Memory B cell (primary cell): ENCODE results near the gene MSH6.

Experiments used
- ATAC-seq: fragments of 150-1000 bp; cut with Tn5 transposase; 2 replicates; pipeline ENCODE4 v1.10.0; 2021; ENCODE audit warnings: low read depth, mild to moderate bottlenecking, moderate library complexity
- DNase-seq, 2 donors: peaks; one replicate each; pipeline ENCODE4 v3.0.0; 2022; ENCODE audit warnings: low spot score in 2 of 2
- H3K27ac Mint-ChIP-seq: one replicate; pipeline ENCODE4 v1.8.0; 2022; ENCODE audit warnings: mild to moderate bottlenecking, moderate library complexity, mixed read lengths
- H3K27me3 Mint-ChIP-seq: one replicate; pipeline ENCODE4 v1.8.0; 2022; ENCODE audit warnings: mixed read lengths
- H3K36me3 Mint-ChIP-seq: one replicate; pipeline ENCODE4 v1.8.0; 2022; ENCODE audit warnings: mild to moderate bottlenecking, mixed read lengths
- H3K4me1 Mint-ChIP-seq: one replicate; pipeline ENCODE4 v1.8.0; 2022; ENCODE audit warnings: mixed read lengths
- H3K4me3 Mint-ChIP-seq: one replicate; pipeline ENCODE4 v1.8.0; 2022; ENCODE audit warnings: mild to moderate bottlenecking, moderate library complexity, mixed read lengths
- H3K9me3 Mint-ChIP-seq: one replicate; pipeline ENCODE4 v1.8.0; 2022; ENCODE audit warnings: mixed read lengths

Gene MSH6

GRCh38 chr2:47782671-47783485 lies at the start of gene MSH6:
TSS of gene MSH6 (plus strand) at chr2:47783145. CDS start at chr2:47783234, 89 bp downstream.
- Mint-ChIP-seq H3K4me1 (peaks cover 15% of the 10 kb centered on the region), H3K27ac (peak within 1 kb of the TSS; percentile 91), H3K27me3 (no peaks in the 10 kb centered on the region), H3K36me3 (no peaks in the 10 kb centered on the region), H3K9me3 (no peaks in the 10 kb centered on the region), H3K4me3 (peak within 1 kb of the TSS; percentile 99)
- ATAC-seq: peak; percentile 86
- peak; percentile 88 to 90 for DNase-seq

GRCh38 chr2:47735136-47735869 lies 47.6 kb upstream of the MSH6 start:
- Mint-ChIP-seq H3K9me3 (no peaks in the 10 kb centered on the region), H3K4me1 (peaks cover 13% of the 10 kb centered on the region), H3K27me3 (no peaks in the 10 kb centered on the region), H3K27ac (peak overlapping the region; percentile 63), H3K36me3 (no peaks in the 10 kb centered on the region), H3K4me3 (no peak overlapping the region)
- ATAC-seq (peak; percentile 71), DNase-seq (no peak)

- no peaks in the 10 kb centered on the region for H3K36me3 Mint-ChIP-seq
- peaks cover 13% of the 10 kb centered on the region for H3K4me1 Mint-ChIP-seq
- ATAC-seq: peak; percentile 84
- no peak for DNase-seq
- H3K9me3 Mint-ChIP-seq: no peaks in the 10 kb centered on the region
- H3K27me3 Mint-ChIP-seq: no peaks in the 10 kb centered on the region
- H3K27ac Mint-ChIP-seq: peak overlapping the region; percentile 63
- no peak overlapping the region for H3K4me3 Mint-ChIP-seq
Measured at GRCh38 chr2:47735912-47736311, 47.0 kb upstream of the MSH6 start.

GRCh38 chr2:47737191-47737975 lies 45.6 kb upstream of the MSH6 start:
- DNase-seq (no peak), ATAC-seq (no peak)
- H3K27me3 Mint-ChIP-seq: no peaks in the 10 kb centered on the region
- no peaks in the 10 kb centered on the region for H3K36me3 Mint-ChIP-seq
- peak overlapping the region; percentile 50 for H3K27ac Mint-ChIP-seq
- H3K4me1 Mint-ChIP-seq: peaks cover 13% of the 10 kb centered on the region
- H3K9me3 Mint-ChIP-seq: no peaks in the 10 kb centered on the region
- H3K4me3 Mint-ChIP-seq: no peak overlapping the region

- ATAC-seq (no peak), DNase-seq (no peak)
- no peak overlapping the region for H3K4me3 Mint-ChIP-seq
- H3K9me3 Mint-ChIP-seq: no peaks in the 10 kb centered on the region
- peaks cover 1% of the 10 kb centered on the region for H3K27me3 Mint-ChIP-seq
- no peaks in the 10 kb centered on the region for H3K36me3 Mint-ChIP-seq
- H3K4me1 Mint-ChIP-seq: peaks cover 13% of the 10 kb centered on the region
- H3K27ac Mint-ChIP-seq: no peak overlapping the region
Measured at GRCh38 chr2:47738331-47738730, 44.6 kb upstream of the MSH6 start.

- no peak for ATAC-seq
- Mint-ChIP-seq H3K36me3 (no peaks in the 10 kb centered on the region), H3K27me3 (peaks cover 1% of the 10 kb centered on the region), H3K4me3 (no peak overlapping the region), H3K4me1 (peaks cover under 1% of the 10 kb centered on the region), H3K9me3 (no peaks in the 10 kb centered on the region), H3K27ac (no peak overlapping the region)
- DNase-seq: no peak
Measured at GRCh38 chr2:47741101-47741500, 41.8 kb upstream of the MSH6 start.

- Mint-ChIP-seq H3K27me3 (peaks cover 1% of the 10 kb centered on the region), H3K27ac (no peak overlapping the region), H3K9me3 (peaks cover under 1% of the 10 kb centered on the region), H3K4me3 (no peak overlapping the region), H3K36me3 (peaks cover under 1% of the 10 kb centered on the region), H3K4me1 (no peaks in the 10 kb centered on the region)
- no peak for DNase-seq
- ATAC-seq: no peak
Measured at GRCh38 chr2:47741637-47742036, 41.3 kb upstream of the MSH6 start.

- Mint-ChIP-seq H3K27ac (no peak overlapping the region), H3K9me3 (peaks cover 4% of the 10 kb centered on the region), H3K27me3 (peaks cover 1% of the 10 kb centered on the region), H3K4me1 (no peaks in the 10 kb centered on the region), H3K36me3 (peaks cover 6% of the 10 kb centered on the region), H3K4me3 (no peak overlapping the region)
- ATAC-seq: no peak
- no peak for DNase-seq
Measured at GRCh38 chr2:47744074-47744473, 38.9 kb upstream of the MSH6 start.

GRCh38 chr2:47747878-47748277 lies 35.1 kb upstream of the MSH6 start:
- DNase-seq (no peak), ATAC-seq (no peak)
- Mint-ChIP-seq H3K36me3 (peaks cover 6% of the 10 kb centered on the region), H3K4me3 (no peak overlapping the region), H3K27ac (no peak overlapping the region), H3K27me3 (peaks cover 1% of the 10 kb centered on the region), H3K9me3 (peaks cover 4% of the 10 kb centered on the region), H3K4me1 (peaks cover 9% of the 10 kb centered on the region)

- Mint-ChIP-seq H3K27ac (peak overlapping the region; percentile 82), H3K4me3 (no peak overlapping the region)
- DNase-seq: no peak
Measured at GRCh38 chr2:47751856-47752414, 31.0 kb upstream of the MSH6 start.

GRCh38 chr2:47767497-47767844 lies 15.5 kb upstream of the MSH6 start:
- Mint-ChIP-seq H3K27me3 (no peaks in the 10 kb centered on the region), H3K36me3 (no peaks in the 10 kb centered on the region), H3K27ac (no peak overlapping the region), H3K4me3 (no peak overlapping the region), H3K9me3 (peaks cover 4% of the 10 kb centered on the region), H3K4me1 (peaks cover 8% of the 10 kb centered on the region)
- ATAC-seq (no peak), DNase-seq (no peak)

More at GRCh38 chr2:47751856-47752414, 31.0 kb upstream of the MSH6 start:
- H3K27me3 Mint-ChIP-seq: no peaks in the 10 kb centered on the region
- peaks cover 15% of the 10 kb centered on the region for H3K4me1 Mint-ChIP-seq
- H3K9me3 Mint-ChIP-seq: peaks cover 1% of the 10 kb centered on the region
- ATAC-seq: peak; percentile 31
- H3K36me3 Mint-ChIP-seq: peaks cover 4% of the 10 kb centered on the region

GRCh38 chr2:47767880-47768609 lies 14.9 kb upstream of the MSH6 start:
- peaks cover 1% of the 10 kb centered on the region for H3K27me3 Mint-ChIP-seq
- peak overlapping the region; percentile 58 for H3K27ac Mint-ChIP-seq
- DNase-seq (peak; percentile 82 to 93), ATAC-seq (peak; percentile 80)
- no peaks in the 10 kb centered on the region for H3K36me3 Mint-ChIP-seq
- H3K9me3 Mint-ChIP-seq: peaks cover 4% of the 10 kb centered on the region
- peaks cover 11% of the 10 kb centered on the region for H3K4me1 Mint-ChIP-seq
- peak overlapping the region; percentile 53 for H3K4me3 Mint-ChIP-seq

GRCh38 chr2:47769318-47769717 lies 13.6 kb upstream of the MSH6 start:
- no peak for ATAC-seq
- Mint-ChIP-seq H3K4me3 (no peak overlapping the region), H3K36me3 (no peaks in the 10 kb centered on the region), H3K27ac (no peak overlapping the region), H3K27me3 (peaks cover 1% of the 10 kb centered on the region), H3K9me3 (peaks cover 4% of the 10 kb centered on the region), H3K4me1 (peaks cover 11% of the 10 kb centered on the region)
- no peak for DNase-seq
